GM15510 (cell line): ENCODE results near the gene IRF2BP2.

Source experiments
- POLR2A ChIP-seq: IDR thresholded peaks from 3 replicates; pipeline ENCODE4 v1.6.1; 2011; ENCODE audit warnings: borderline replicate concordance; ENCODE audit not compliant: insufficient read length; ENCODE audit errors: extremely low read depth

The IRF2BP2 gene

GRCh38 chr1:234620272-234621126 is 10.5 kb upstream of the IRF2BP2 start:
- TF ChIP-seq POLR2A = no peak

GRCh38 chr1:234619794-234620247 is 9.8 kb upstream of the IRF2BP2 start:
- no peak for TF ChIP-seq POLR2A

GRCh38 chr1:234619071-234619480 is 9.1 kb upstream of the IRF2BP2 start:
- no peak for TF ChIP-seq POLR2A

- no peak for TF ChIP-seq POLR2A
Measured at GRCh38 chr1:234618737-234619049, 8.7 kb upstream of the IRF2BP2 start.

GRCh38 chr1:234617986-234618736 is 8.2 kb upstream of the IRF2BP2 start:
- TF ChIP-seq POLR2A = no peak

- TF ChIP-seq POLR2A = no peak
Measured at GRCh38 chr1:234617131-234617985, 7.4 kb upstream of the IRF2BP2 start.

GRCh38 chr1:234616644-234617043 is 6.7 kb upstream of the IRF2BP2 start:
- no peak for TF ChIP-seq POLR2A

GRCh38 chr1:234614081-234614489 is 4.1 kb upstream of the IRF2BP2 start:
- no peak for TF ChIP-seq POLR2A

GRCh38 chr1:234613128-234613875 is 3.3 kb upstream of the IRF2BP2 start:
- TF ChIP-seq POLR2A = no peak

GRCh38 chr1:234612352-234613127 is 2.6 kb upstream of the IRF2BP2 start:
- TF ChIP-seq POLR2A = peak; percentile 60

GRCh38 chr1:234611847-234612351 is 1.9 kb upstream of the IRF2BP2 start:
- TF ChIP-seq POLR2A = no peak

GRCh38 chr1:234611225-234611846 is 1.4 kb upstream of the IRF2BP2 start:
- TF ChIP-seq POLR2A = no peak

GRCh38 chr1:234610666-234611224 is 767 bp upstream of the IRF2BP2 start:
- TF ChIP-seq POLR2A = peak; percentile 99

- no peak for TF ChIP-seq POLR2A
Measured at GRCh38 chr1:234609691-234610042, 311 bp downstream of the IRF2BP2 start.
